Gastroesophageal sphincter (tissue), 3 donors: ENCODE measurements around the gene NFKB1.

Experiments used
- CTCF ChIP-seq, 4 experiments: fragments of 200-600 bp in 2 of 4; fragments of 450-650 bp in 2 of 4; sonication (generic) in 1 of 4; IDR thresholded peaks; one replicate each; pipeline ENCODE4 v1.5.1; 2017 to 2019; ENCODE audit warnings: antibody characterized with exemption in 4 of 4, mild to moderate bottlenecking in 2 of 4, moderate library complexity in 2 of 4
- POLR2A ChIP-seq, 2 donors: fragments of 450-650 bp; IDR thresholded peaks; one replicate each; pipeline ENCODE4 v1.6.1; 2017; ENCODE audit warnings: antibody characterized with exemption in 2 of 2, mild to moderate bottlenecking in 2 of 2, moderate library complexity in 1 of 2

GRCh38 chr4:102589743-102590142 is 88.6 kb downstream of the NFKB1 start:
- TF ChIP-seq POLR2A (IDR thresholded peaks at IDR 0.05) (no peak), CTCF (IDR thresholded peaks at IDR 0.05) (no peak)
